Activated effector memory CD4-positive, alpha-beta T cell treated with anti-CD3 and anti-CD28 coated beads, Interleukin-2, amount 50 U/mL, for 16 hours (primary cell): Measurements from ENCODE around the gene SYNDIG1.

ENCODE experiments used
- DNase-seq: peaks from one replicate; pipeline ENCODE4 v3.0.0-alpha.2; 2020

The SYNDIG1 gene

GRCh38 chr20:24448170-24448569 lies 21.3 kb upstream of the SYNDIG1 start:
- DNase-seq = no peak

GRCh38 chr20:24449026-24449720 lies 20.3 kb upstream of the SYNDIG1 start:
- DNase-seq = no peak

GRCh38 chr20:24450177-24450576 lies 19.3 kb upstream of the SYNDIG1 start:
- DNase-seq = no peak

GRCh38 chr20:24450624-24451376 lies 18.6 kb upstream of the SYNDIG1 start:
- no peak for DNase-seq

GRCh38 chr20:24451428-24451827 lies 18.0 kb upstream of the SYNDIG1 start:
- no peak for DNase-seq

- no peak for DNase-seq
Observed at GRCh38 chr20:24452016-24452415, 17.4 kb upstream of the SYNDIG1 start.

GRCh38 chr20:24452498-24453127 lies 16.8 kb upstream of the SYNDIG1 start:
- DNase-seq = no peak

GRCh38 chr20:24453869-24454268 lies 15.6 kb upstream of the SYNDIG1 start:
- DNase-seq = no peak

- DNase-seq = no peak
Observed at GRCh38 chr20:24455081-24455480, 14.3 kb upstream of the SYNDIG1 start.

GRCh38 chr20:24456398-24456781 lies 13.0 kb upstream of the SYNDIG1 start:
- DNase-seq = no peak

- no peak for DNase-seq
Observed at GRCh38 chr20:24458436-24458835, 11.0 kb upstream of the SYNDIG1 start.

- DNase-seq = no peak
Observed at GRCh38 chr20:24459733-24460132, 9.7 kb upstream of the SYNDIG1 start.

- DNase-seq = no peak
Observed at GRCh38 chr20:24460712-24461111, 8.7 kb upstream of the SYNDIG1 start.

- no peak for DNase-seq
Observed at GRCh38 chr20:24461848-24462247, 7.6 kb upstream of the SYNDIG1 start.

- DNase-seq = no peak
Observed at GRCh38 chr20:24462460-24463010, 6.9 kb upstream of the SYNDIG1 start.

- DNase-seq = no peak
Observed at GRCh38 chr20:24465159-24465558, 4.3 kb upstream of the SYNDIG1 start.

- DNase-seq = no peak
Observed at GRCh38 chr20:24465730-24466129, 3.7 kb upstream of the SYNDIG1 start.

GRCh38 chr20:24468401-24469115 lies 871 bp upstream of the SYNDIG1 start:
- no peak for DNase-seq

- no peak for DNase-seq
Observed at GRCh38 chr20:24469894-24470745, 691 bp downstream of the SYNDIG1 start.

GRCh38 chr20:24470746-24471582 lies 1.5 kb downstream of the SYNDIG1 start:
- DNase-seq = no peak

- DNase-seq = no peak
Observed at GRCh38 chr20:24472426-24472825, 3.0 kb downstream of the SYNDIG1 start.
